Measurements from ENCODE around the gene ZNF467.

DNA sequence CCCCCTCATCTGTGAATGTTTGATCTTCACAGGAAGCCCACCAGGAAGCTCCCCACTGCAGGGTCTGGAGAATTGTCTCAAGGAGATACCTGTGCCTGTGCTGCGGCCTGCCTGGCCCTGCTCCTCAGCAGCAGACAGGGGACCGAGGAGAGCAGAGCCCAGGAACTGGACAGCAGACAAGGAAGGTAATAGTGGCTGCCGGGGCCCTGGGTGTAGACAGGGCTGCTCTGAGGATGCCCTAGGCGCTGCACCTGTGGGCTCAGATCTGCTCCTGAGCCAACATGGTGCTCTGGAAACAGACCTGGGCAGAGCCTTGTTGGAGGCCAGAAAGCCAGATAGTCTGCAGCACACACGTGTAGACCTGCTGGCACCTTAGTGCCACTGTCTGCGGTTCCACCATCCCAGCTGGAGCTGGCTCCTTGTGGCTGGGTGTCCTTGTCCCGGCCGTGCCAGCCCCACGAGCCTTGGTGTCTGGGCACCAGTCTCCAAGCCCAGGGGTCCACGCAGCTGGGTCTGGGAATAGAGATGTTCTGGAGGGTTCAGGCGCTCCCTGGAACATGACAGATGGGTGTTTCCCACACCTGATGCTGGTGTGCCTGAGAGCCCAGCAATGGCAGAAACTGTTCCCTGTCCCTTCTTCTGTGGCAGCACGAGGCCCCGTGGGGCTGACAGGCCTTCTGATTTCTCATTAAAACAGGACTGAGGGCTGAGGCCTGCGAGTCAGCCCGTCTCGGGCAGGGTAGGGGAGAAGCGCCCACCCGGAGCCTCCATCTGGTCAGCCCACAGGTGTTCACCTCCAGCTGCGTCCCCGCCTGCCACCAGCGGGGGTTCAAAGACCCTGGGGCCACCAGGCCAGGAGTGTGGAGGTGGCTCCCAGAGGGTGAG lies 44.7 kb downstream of the ZNF467 start:
- TF ChIP-seq, protein P1, sequence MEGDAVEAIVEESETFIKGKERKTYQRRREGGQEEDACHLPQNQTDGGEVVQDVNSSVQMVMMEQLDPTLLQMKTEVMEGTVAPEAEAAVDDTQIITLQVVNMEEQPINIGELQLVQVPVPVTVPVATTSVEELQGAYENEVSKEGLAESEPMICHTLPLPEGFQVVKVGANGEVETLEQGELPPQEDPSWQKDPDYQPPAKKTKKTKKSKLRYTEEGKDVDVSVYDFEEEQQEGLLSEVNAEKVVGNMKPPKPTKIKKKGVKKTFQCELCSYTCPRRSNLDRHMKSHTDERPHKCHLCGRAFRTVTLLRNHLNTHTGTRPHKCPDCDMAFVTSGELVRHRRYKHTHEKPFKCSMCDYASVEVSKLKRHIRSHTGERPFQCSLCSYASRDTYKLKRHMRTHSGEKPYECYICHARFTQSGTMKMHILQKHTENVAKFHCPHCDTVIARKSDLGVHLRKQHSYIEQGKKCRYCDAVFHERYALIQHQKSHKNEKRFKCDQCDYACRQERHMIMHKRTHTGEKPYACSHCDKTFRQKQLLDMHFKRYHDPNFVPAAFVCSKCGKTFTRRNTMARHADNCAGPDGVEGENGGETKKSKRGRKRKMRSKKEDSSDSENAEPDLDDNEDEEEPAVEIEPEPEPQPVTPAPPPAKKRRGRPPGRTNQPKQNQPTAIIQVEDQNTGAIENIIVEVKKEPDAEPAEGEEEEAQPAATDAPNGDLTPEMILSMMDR (IDR thresholded peaks at IDR 0.05), result no peak
- TF ChIP-seq POLR2AphosphoS5 (IDR thresholded peaks at IDR 0.05), result no peak
